Calu3 (cell line): Measurements from ENCODE around the gene KIAA0825. TPM values are rescaled to one million over a fixed set of nuclear protein-coding genes. Genes with fewer than 3 reads are reported as not detected.
"Not testable (repeated sequence)": the region's sequence is repeated elsewhere in the genome, so short reads cannot be mapped to it uniquely, and the experiment has no call there.

ENCODE experiments used
- BruUV-seq: library from RNA; stranded (reverse); fragments of 400-500 nt; replicated peaks from 2 replicates; lab custom pipeline; 2021; lab: Mats Ljungman, UMichigan
- CTCF ChIA-PET: fragments of 300-600 bp; sonication (Branson Sonifier 250); formaldehyde crosslinking; loops from one replicate; lab custom pipeline; 2022; ENCODE audit warnings: antibody characterized with exemption; lab: Charles Lee
- DNase-seq: peaks from one replicate; pipeline ENCODE4 v3.0.0; 2022
- H3K27ac Mint-ChIP-seq: one replicate; pipeline ENCODE4 v1.8.0; 2022; ENCODE audit warnings: mixed read lengths; ENCODE audit not compliant: unreplicated experiment
- H3K27me3 Mint-ChIP-seq: one replicate; pipeline ENCODE4 v1.8.0; 2022; ENCODE audit warnings: mixed read lengths; ENCODE audit not compliant: unreplicated experiment
- H3K36me3 Mint-ChIP-seq: one replicate; pipeline ENCODE4 v1.8.0; 2022; ENCODE audit warnings: mild to moderate bottlenecking, moderate library complexity, mixed read lengths; ENCODE audit not compliant: insufficient read depth, unreplicated experiment
- H3K4me1 Mint-ChIP-seq: one replicate; pipeline ENCODE4 v1.8.0; 2022; ENCODE audit warnings: mild to moderate bottlenecking, low read depth, mixed read lengths; ENCODE audit not compliant: unreplicated experiment
- H3K4me3 Mint-ChIP-seq: one replicate; pipeline ENCODE4 v1.8.0; 2022; ENCODE audit warnings: mild to moderate bottlenecking, low read depth, moderate library complexity, mixed read lengths; ENCODE audit not compliant: unreplicated experiment
- H3K9me3 Mint-ChIP-seq: one replicate; pipeline ENCODE4 v1.8.0; 2022; ENCODE audit warnings: low read depth, mixed read lengths; ENCODE audit not compliant: unreplicated experiment
- intact Hi-C: fragments of 100-400 bp; cut with micrococcal nuclease; formaldehyde crosslinking; loops from one replicate; pipeline ENCODE4 v1.10.0; 2022; ENCODE audit not compliant: unreplicated experiment
- total RNA-seq: library from RNA; stranded (reverse); gene quantifications from 2 replicates; pipeline ENCODE4 v1.2.3, GENCODE V29; 2022
- TF ChIP-seq, protein P1 (sequence below): fragments of 200-600 bp; IDR thresholded peaks from one replicate; pipeline ENCODE4 v1.8.0; 2022; ENCODE audit warnings: antibody characterized with exemption; ENCODE audit not compliant: unreplicated experiment

The KIAA0825 gene
- total RNA-seq, 1 experiment from 2014 or later = 1.9 TPM

DNA sequence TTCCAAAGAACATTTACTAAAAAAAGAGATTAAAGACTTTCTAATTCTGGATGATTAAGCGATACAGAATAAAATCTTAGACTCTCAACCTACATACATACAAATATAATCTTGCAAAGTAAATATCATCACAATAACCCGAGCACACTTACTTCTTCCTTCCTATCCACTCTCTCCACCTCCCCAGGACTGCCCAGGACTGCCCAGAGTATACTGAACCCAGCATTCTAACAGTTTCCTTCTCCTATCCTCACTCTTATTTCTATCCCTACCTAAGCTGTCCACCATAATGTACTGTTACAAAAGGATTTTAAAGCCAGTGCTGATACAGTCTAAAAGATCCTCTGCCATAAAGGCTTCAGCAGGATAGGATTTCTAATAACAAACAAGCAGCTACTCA, 463.7 kb downstream of the KIAA0825 start:
- Mint-ChIP-seq H3K27ac (no peak overlapping the region), H3K9me3 (peaks cover 2% of the 10 kb centered on the region), H3K4me1 (peaks cover 35% of the 10 kb centered on the region), H3K36me3 (no peaks in the 10 kb centered on the region), H3K4me3 (no peak overlapping the region), H3K27me3 (no peaks in the 10 kb centered on the region)
- TF ChIP-seq, protein P1, sequence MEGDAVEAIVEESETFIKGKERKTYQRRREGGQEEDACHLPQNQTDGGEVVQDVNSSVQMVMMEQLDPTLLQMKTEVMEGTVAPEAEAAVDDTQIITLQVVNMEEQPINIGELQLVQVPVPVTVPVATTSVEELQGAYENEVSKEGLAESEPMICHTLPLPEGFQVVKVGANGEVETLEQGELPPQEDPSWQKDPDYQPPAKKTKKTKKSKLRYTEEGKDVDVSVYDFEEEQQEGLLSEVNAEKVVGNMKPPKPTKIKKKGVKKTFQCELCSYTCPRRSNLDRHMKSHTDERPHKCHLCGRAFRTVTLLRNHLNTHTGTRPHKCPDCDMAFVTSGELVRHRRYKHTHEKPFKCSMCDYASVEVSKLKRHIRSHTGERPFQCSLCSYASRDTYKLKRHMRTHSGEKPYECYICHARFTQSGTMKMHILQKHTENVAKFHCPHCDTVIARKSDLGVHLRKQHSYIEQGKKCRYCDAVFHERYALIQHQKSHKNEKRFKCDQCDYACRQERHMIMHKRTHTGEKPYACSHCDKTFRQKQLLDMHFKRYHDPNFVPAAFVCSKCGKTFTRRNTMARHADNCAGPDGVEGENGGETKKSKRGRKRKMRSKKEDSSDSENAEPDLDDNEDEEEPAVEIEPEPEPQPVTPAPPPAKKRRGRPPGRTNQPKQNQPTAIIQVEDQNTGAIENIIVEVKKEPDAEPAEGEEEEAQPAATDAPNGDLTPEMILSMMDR = no peak
- DNase-seq = no peak
- CTCF ChIA-PET = no interaction called here
- intact Hi-C loops = no loop called here
- no TSS peak for BruUV-seq

DNA sequence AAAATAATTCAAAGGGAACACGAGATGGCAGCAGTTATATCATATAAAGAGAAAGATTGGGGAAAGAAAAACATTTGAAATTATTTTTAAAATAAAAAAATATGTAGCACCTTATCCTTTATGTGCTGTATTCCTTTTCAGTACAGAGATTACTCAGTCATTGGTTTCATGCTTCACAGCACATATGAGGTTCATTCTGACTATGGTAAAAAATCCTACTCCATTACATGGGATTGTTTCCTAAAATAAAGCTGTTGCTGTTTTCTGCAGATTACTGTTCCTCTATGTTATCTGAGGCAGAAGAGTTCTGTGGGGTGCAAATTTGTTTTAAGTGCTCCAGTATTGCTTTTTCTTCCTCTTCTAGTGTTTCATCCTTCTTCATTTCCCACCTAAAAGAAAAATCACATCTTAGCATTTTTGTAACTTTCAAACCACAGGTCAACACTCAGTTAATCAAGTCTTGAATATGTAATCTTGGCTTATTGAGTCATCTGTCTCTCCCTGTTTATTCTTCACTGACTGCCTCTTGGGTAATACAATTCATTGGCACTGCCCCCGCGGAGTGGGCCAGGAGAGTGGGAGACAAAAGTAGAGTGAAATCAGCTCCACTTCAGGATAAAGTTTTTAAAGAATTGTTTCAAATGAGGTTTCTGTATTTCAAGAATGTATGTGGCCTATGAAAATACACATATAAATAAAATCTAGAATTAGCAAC, 464.5 kb downstream of the KIAA0825 start:
- intact Hi-C loops = no loop called here
- no peaks in the 10 kb centered on the region for H3K36me3 Mint-ChIP-seq
- H3K4me3 Mint-ChIP-seq = no peak overlapping the region
- TF ChIP-seq, protein P1 = no peak
- DNase-seq = peak; percentile 33
- peaks cover 35% of the 10 kb centered on the region for H3K4me1 Mint-ChIP-seq
- BruUV-seq = no TSS peak
- peaks cover 2% of the 10 kb centered on the region for H3K9me3 Mint-ChIP-seq
- no peaks in the 10 kb centered on the region for H3K27me3 Mint-ChIP-seq
- CTCF ChIA-PET = no interaction called here
- H3K27ac Mint-ChIP-seq = no peak overlapping the region

DNA sequence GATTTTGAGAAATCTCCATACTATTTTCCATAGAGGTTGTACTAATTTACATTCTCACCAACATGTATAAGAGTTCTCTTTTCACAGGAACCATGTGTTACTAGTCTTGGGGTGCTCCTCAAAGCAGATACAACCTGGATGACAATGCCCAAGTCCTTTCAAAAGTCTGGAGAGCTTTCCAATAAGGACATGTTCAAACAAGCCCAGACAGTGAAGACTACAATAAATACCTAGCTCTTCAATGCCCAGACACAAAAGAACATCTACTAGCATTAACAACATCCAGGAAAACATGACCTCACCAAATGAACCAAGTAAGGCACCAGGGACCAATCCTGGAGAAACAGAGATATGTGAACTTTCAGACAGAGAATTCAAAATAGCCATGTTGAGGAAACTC, 474.8 kb downstream of the KIAA0825 start:
- H3K9me3 Mint-ChIP-seq = peaks cover 11% of the 10 kb centered on the region

DNA sequence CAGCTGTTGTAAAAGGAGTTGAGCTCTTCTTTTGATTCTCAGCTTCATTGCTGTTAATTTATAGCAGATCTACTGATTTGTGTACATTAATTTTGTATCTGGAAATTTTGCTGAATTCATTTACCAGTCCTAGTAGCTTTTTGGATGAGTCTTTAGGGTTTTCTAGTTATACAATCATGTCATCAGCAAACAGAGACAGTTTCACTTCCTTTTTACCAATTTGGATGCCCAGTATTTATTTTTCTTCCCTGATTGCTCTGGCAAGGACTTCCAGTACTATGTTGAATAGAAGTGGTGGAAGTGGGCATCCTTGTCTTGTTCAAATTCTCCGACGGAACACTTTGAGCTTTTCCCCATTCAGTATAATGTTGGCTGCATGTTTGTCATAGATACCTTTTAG, 478.1 kb downstream of the KIAA0825 start:
- Mint-ChIP-seq H3K4me1 (no peaks in the 10 kb centered on the region), H3K27ac (no peak overlapping the region), H3K27me3 (no peaks in the 10 kb centered on the region), H3K9me3 (peaks cover 10% of the 10 kb centered on the region), H3K4me3 (no peak overlapping the region), H3K36me3 (no peaks in the 10 kb centered on the region)
- no TSS peak for BruUV-seq
- TF ChIP-seq, protein P1 = no peak
- DNase-seq = no peak
- intact Hi-C loops = no loop called here
- CTCF ChIA-PET = no interaction called here

More for the DNA sequence above, 474.8 kb downstream of the KIAA0825 start:
- H3K27ac Mint-ChIP-seq, H3K36me3 Mint-ChIP-seq, H3K4me1 Mint-ChIP-seq, CTCF ChIA-PET, DNase-seq, H3K4me3 Mint-ChIP-seq, intact Hi-C loops, H3K27me3 Mint-ChIP-seq, BruUV-seq: not testable (repeated sequence)

DNA sequence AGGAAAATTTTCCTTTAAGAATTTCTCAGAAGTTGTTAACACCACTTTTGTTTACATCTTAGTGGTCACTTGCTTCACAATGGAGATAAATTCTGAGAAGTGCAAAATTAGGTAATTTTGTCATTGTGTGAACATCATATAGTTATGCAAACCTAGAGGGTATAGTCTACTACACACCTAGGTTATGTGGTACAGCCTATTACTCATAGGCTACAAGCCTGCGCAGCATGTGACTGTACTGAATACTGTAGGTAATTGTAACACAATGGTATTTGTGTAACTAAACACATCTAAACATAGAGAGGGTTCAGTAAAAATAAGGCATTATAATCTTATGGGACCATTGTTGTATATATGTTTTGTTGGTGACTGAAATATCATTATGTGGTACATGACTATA, 488.3 kb downstream of the KIAA0825 start:
- no peaks in the 10 kb centered on the region for H3K36me3 Mint-ChIP-seq
- TF ChIP-seq, protein P1 = no peak
- no TSS peak for BruUV-seq
- peaks cover 3% of the 10 kb centered on the region for H3K9me3 Mint-ChIP-seq
- H3K27ac Mint-ChIP-seq = no peak overlapping the region
- intact Hi-C loops = no loop called here
- no peak for DNase-seq
- H3K27me3 Mint-ChIP-seq = no peaks in the 10 kb centered on the region
- CTCF ChIA-PET = no interaction called here
- H3K4me3 Mint-ChIP-seq = no peak overlapping the region
- H3K4me1 Mint-ChIP-seq = no peaks in the 10 kb centered on the region
